KG1 (cell line): ENCODE results near the gene PROS1.
"Not testable (repeated sequence)": the region's sequence is repeated elsewhere in the genome, so short reads cannot be mapped to it uniquely, and the experiment has no call there.

Experiments
- DNase-seq: peaks from one replicate; lab custom pipeline; 2025; lab: John Stamatoyannopoulos, UW

PROS1 gene

DNA sequence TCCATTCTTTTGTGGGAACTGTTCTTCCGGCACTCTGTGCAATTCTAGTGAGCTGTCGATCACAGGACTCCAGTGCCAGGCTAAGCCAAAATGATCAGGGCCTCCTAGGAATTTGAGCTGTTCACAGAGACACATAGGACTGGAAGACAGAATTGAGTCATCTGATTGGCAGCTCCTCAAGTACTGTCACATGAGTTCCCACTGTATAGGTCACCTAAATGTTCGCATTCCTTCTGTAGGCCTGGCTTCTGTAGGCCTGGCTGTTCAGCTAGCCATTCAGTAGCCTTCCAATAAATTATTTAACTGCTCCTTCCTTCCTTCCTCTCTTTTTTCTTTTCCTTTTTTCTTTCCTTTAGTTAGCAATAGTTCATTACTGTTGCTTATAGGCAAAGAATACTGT is 4.3 kb downstream of the PROS1 start:
- no peak for DNase-seq

- DNase-seq = not testable (repeated sequence)
Measured at GRCh38 chr3:93965106-93965505, 8.6 kb downstream of the PROS1 start.

DNA sequence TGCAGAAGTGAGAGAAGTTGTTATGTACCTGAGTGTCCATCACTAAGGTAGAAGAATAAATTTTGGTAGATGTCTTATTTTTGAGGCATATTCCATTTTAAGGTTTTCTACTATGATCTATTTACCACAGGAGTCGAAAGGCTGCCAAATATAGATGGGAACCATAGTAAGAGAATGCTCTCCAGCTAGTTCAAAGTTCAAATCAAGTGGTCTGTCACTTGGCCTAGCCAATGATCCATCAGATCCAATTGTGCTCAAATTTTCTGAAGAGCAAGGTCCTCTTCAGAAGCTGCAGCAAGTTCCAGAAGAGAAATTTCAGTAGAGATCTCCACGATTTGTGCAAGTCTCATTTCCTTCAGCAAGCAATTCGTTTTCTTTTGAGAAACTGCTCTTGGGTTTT is 10.9 kb downstream of the PROS1 start:
- DNase-seq = no peak

- no peak for DNase-seq
Measured at GRCh38 chr3:93961489-93961888, 12.2 kb downstream of the PROS1 start.

DNA sequence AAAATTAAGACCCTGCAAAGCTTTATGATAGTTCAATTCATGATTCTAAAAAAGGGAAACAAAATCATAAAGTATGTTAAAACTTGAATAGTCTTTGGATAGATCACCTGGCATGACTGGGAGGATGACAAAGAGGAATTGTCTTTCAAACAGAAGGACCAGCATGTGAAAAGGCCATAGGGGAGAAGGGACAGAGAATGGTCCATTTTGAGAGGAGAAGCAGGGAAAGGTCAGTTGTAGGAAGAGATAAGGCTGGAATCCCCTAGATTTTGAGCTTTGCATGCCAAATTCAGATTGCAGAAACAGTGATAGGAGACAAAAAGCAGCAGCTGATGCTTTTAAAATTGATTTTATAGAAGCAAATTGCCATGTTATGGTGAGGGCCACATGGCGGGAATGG is 12.7 kb downstream of the PROS1 start:
- DNase-seq = no peak

DNA sequence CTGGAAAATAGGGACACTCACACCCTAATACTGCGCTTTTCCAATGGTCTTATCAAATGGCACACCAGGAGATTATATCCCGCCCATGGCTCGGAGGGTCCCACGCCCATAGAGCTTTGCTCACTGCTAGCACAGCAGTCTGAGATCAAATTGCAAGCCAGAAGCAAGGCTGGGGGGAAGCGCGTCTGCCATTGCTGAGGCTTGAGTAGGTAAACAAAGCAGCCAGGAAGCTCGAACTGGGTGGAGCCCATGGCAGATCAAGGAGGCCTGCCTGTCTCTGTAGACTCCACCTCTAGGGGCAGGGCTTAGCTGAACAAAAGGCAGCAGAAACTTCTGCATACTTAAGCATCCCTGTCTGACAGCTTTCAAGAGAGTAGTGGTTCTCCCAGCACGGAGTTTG is 23.7 kb downstream of the PROS1 start:
- not testable (repeated sequence) for DNase-seq

GRCh38 chr3:93937485-93937884 is 36.2 kb downstream of the PROS1 start:
- DNase-seq = not testable (repeated sequence)

DNA sequence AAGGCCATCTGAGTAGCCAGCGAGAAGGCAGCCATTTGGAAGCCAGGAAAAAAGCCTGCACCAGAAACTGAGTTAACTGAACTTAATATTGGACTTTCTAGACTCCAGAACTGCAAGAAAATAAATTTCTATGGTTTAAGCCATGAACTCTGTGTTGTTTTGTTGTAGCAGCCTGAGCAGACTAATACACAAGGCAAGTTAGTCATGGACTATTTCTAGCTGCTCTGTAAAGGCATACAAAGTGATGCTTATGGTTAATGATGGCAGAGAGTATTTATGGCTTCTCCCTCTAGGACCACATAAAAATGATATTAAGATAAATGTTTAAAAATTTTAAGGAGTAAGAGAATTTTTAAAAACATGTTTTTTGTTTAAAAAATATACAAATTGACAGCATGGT is 37.1 kb downstream of the PROS1 start:
- DNase-seq = no peak

DNA sequence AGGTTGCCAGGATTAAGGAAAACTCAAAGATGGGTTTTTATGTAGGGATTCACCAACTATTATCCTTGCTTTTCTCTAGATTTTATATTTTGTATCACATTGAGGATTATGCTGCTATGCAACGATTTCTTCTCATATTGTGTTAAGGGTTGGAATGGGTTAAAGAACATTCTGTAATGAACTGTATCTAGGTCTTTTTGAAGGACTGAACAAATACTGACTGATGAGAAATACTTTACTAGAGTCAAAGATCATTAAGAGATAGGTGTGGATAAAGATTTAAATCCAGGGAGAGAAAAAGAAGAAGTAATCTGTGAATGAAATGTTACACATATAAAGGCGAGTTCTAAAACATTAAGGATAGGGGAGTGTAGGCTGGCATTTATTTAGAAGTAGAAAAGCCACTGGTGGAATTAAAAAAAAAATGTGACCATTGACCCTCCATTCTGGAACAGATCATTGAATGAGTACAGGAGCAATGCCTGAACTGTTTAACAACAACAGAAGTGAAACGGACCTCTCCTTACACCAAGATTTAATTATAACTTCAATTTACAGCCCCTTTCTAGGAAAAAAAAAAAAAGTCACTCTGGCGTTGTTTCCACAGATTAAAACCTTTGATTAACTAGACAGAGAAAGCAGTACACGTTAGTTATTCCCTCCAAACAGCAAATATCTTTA is 39.2 kb downstream of the PROS1 start:
- no peak for DNase-seq

DNA sequence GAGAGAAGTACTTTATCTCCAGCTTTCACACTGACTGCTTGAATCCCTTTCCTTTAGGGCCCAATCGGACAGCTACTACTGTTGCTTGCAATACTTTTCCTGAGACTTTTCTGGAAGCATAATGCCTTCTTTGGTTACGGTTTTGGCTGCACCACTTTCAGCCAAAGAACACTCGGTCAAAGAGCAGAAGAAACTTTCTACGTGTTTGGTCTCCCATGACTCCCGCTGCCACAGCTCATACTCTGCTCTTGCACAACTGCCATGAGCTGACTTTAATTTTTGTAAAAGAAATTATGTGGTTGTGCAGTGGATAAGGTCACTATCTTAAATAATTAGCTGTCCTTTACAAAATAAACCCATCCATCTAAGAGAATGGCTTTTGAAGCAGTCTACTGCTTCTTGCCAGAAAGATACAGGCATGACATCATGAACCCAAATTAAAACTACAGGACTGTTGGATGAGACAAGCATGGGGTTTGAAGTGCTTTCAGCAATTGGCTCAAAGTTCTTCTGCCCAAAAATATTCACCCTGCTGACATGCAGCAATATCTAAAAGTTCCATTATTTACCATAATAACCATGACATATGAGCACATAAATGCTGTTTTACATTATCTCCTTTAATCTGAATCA is 42.0 kb downstream of the PROS1 start:
- DNase-seq = no peak

DNA sequence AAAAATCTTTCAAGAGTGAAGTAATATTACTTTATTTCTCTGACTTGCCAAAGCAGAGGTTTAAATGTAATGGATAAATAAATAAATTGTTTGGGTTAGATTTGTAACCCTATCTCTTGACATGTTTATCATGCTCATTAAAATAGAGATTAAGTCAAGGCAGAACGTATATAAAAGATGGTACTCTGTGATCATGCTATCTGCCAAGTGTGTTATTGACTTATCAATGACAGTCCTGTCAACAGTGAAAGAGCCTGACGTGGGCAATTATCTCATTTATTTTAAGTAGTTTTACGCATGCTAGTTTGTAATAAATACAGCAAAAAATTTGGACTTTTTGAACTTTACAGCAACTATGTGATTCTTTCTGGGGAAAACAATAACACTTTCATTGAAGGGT is 43.7 kb downstream of the PROS1 start:
- no peak for DNase-seq

- no peak for DNase-seq
Measured at GRCh38 chr3:93926789-93927188, 46.9 kb downstream of the PROS1 start.

DNA sequence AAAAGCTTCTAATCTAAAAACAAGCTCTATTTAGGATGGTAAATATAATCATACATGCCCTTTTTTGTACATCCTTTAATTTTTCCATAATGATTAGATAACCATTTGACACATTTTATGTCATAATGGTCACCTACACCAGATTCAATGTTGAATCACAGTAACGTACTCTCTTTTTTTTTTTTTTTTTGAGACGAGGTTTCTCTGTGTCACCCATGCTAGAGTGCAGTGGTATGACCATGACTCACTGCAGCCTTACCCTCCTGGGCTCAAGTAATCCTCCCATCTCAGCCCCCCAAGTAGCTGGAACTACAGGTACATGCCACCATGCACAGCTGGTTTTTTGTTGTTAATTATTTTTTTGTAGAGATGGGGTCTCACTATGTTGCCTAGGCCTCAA is 49.2 kb downstream of the PROS1 start:
- DNase-seq = no peak

- DNase-seq = no peak
Measured at GRCh38 chr3:93923006-93923405, 50.7 kb downstream of the PROS1 start.

GRCh38 chr3:93917546-93918029 is 56.1 kb downstream of the PROS1 start:
- not testable (repeated sequence) for DNase-seq

DNA sequence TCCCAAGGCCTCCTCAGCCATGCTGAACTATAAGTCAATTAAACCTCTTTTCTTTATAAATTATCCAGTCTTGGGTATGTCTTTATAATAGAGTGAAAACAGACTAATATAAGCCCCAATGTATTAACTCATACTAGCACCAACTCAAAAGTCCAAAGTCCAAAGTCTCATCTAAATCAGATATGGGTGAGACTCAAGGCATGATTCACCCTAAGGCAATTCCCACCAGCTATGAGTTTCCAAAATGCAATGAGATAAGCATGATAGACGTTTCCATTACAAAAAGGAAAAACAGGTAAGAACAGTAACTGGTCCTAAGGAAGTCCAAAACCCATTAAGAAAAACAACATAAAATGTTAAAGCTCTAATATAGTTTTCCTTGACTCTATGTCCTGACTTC is 60.1 kb downstream of the PROS1 start:
- DNase-seq = not testable (repeated sequence)

DNA sequence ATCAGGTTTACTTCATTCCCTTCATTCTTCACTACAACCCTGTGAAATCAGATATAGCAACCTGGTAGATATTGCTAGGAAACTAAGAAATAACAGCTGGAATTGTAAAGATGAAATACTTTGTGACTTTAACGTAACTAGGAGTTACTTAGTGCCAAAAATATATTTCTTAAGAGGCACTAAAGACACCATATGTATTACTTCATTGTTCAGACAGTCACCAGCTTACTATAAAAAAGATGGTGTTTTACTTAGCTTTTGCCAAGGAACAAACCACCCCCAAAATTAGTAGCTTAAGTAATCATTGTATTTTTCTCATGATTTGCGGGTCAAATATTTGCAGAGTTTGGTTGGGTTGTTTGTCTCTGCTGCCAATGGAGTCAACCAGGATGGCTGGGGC is 62.5 kb downstream of the PROS1 start:
- DNase-seq = no peak

DNA sequence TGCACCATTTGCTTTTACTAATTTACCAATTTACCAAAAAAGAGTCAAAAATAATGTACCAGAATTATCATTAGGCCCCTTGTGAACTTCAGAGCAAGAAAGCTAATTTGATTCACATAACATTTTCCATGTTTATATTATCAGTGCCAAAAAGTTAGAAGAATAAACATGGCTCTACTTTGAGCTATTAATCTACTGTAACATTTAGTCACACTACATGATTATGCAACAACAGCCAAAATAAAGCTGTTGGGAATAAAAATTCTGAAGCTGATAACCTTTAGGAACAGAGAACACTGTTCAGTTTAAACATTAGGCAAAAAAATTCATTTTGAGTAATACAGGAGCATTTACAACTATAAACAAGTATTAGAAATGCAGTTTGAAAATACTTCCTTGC is 63.6 kb downstream of the PROS1 start:
- no peak for DNase-seq

DNA sequence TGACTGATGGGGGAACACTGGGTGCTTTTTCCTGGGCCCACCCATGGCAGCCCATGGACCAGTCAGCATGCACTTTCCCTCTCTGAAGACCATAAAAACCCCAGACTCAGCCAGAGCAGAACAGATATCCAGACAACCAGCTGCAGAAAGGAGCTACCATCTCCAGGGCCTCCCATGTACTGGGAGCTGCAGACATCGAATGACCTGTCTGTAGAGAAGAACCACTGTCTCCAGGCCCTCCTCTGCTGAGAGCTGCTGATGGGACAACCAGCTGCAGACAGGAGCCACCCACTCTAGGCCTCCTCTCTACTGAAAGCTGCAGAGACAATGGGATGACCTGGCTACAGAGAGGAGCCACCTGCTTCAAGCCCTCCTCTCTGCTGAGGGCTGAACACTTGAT is 66.6 kb downstream of the PROS1 start:
- DNase-seq = no peak

DNA sequence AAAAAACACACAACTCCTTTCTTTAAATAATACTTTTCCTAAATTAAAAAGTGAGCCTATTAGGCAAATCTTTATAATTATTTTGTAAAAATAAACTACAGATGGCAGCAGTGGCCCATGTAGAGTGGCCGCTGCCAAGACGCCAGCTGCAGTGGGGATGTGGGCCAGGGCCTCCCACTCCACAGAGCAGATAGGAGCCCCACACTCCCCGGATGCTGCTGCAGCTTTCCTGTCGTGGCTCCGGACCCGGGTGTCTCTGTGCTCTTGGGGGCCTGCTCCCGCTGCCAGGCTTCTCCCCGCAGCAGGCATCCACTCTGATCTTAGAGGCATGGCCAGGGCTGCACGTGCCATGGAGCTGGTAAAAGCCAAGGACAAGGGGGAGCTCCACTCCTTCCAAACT is 67.5 kb downstream of the PROS1 start:
- DNase-seq = no peak

DNA sequence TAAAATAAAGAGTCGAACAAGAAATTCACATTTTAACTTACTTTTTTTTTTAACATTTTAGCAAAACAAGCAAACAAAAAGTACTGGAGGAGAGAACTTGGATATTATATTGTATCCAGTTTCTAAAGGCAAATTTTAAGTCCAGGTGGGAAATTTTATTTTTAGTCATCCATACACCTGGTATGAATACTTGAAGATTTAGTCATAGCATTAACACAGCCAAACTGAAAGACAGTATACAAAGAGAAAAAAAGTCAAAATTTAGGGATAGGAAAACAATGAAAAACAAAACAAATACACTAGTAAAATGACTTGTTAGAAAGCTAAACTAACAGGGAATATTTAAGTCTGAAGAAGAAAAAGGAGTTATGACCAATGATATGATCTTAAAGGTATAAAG is 69.1 kb downstream of the PROS1 start:
- DNase-seq = no peak

- DNase-seq = not testable (repeated sequence)
Measured at GRCh38 chr3:93878250-93879017, 95.3 kb downstream of the PROS1 start.

DNA sequence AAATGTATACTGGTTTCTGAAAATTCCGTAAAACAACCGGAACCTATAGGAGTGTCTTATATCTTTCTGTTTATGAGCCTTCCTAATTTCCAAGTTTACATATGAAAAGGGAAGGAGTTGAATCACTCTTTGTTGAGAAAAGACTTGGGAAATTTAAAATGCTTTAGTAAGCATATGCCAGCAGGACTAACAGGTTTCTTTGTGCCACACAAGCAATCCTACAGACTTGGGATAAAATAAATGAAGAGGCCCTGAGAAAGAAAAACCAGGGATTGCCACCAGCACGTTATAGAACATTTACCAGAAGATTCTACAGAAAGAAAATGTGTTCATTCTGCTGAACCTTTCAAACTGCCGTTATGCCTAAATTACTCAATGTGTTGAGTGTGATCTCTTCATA is 96.3 kb downstream of the PROS1 start:
- not testable (repeated sequence) for DNase-seq
